ENCODE data around the gene TMEM165.

Gene TMEM165

GRCh38 chr4:55398966-55399365 is 3.2 kb downstream of the TMEM165 start:
- no peak for TF ChIP-seq CTCF (IDR thresholded peaks at IDR 0.05)

GRCh38 chr4:55399581-55399980 is 3.8 kb downstream of the TMEM165 start:
- TF ChIP-seq CTCF (IDR thresholded peaks at IDR 0.05), result no peak

GRCh38 chr4:55405073-55405472 is 9.3 kb downstream of the TMEM165 start:
- no peak for TF ChIP-seq CTCF (IDR thresholded peaks at IDR 0.05)

- TF ChIP-seq CTCF (IDR thresholded peaks at IDR 0.05), result no peak
These were observed 10.8 kb downstream of the TMEM165 start for GRCh38 chr4:55406545-55406944.

GRCh38 chr4:55407119-55407518 is 11.4 kb downstream of the TMEM165 start:
- TF ChIP-seq CTCF (IDR thresholded peaks at IDR 0.05), result no peak

GRCh38 chr4:55407764-55408163 is 12.0 kb downstream of the TMEM165 start:
- no peak for TF ChIP-seq CTCF (IDR thresholded peaks at IDR 0.05)

GRCh38 chr4:55409468-55410171 is 13.9 kb downstream of the TMEM165 start:
- TF ChIP-seq CTCF (IDR thresholded peaks at IDR 0.05), result 0 out of 2 replicates have a peak, but pooled peaks have one; percentile 12

- TF ChIP-seq CTCF (IDR thresholded peaks at IDR 0.05), result no peak
These were observed 14.7 kb downstream of the TMEM165 start for GRCh38 chr4:55410431-55410830.

Data from LNCAP (cell line).